K562 (cell line): Measurements from ENCODE around the gene C1orf94. TPM values are rescaled to one million over a fixed set of nuclear protein-coding genes. Genes with fewer than 3 reads are reported as not detected.

ENCODE experiments used
- ATAC-seq: fragments of 200-7000 bp; cut with Tn5 transposase; 3 replicates; pipeline ENCODE4 v1.9.1; 2020; ENCODE audit warnings: moderate library complexity
- BruUV-seq: library from RNA; stranded (reverse); fragments of 400-500 nt; replicated peaks from 2 replicates; lab custom pipeline; 2021; lab: Mats Ljungman, UMichigan
- CTCF ChIA-PET: fragments of 300-600 bp; formaldehyde crosslinking; extraction: SDS; loops from one replicate; lab custom pipeline; 2021; ENCODE audit warnings: low intra/inter-chr PET ratio; lab: Yijun Ruan, JAX
- POLR2A ChIA-PET: fragments of 300-600, 350-650 bp; sonication (Branson Sonifier 250); formaldehyde crosslinking; extraction: SDS; loops from one replicate; lab custom pipeline; 2021; ENCODE audit warnings: antibody characterized with exemption, inconsistent platforms; lab: Yijun Ruan, JAX
- DNase-seq, 4 experiments: peaks; one replicate each; pipeline versions ENCODE4 v3.0.0 to v3.0.0-alpha.2; 2011 to 2018; ENCODE audit warnings: low spot score in 3 of 4, mixed read lengths in 3 of 4; ENCODE audit errors: extremely low read depth in 1 of 4
- FAIRE-seq: peaks from 2 replicates; lab custom pipeline; 2011; peaks lifted over from hg19 to GRCh38; lab: Jason Lieb, UNC
- H2AFZ ChIP-seq: 2 replicates; pipeline ENCODE4 v1.6.0; 2011; ENCODE audit warnings: low read depth, low read length, control low read depth, inconsistent platforms
- H3K27ac ChIP-seq: fragments of 200-600 bp; 3 replicates; pipeline ENCODE4 v1.8.0; 2011; ENCODE audit warnings: low read depth, mild to moderate bottlenecking, control low read depth, inconsistent platforms, low read length, moderate library complexity, mixed read lengths; ENCODE audit errors: extremely low read depth
- H3K27me3 ChIP-seq, 2 experiments: fragments of 300-600 bp in 1 of 2; 2 replicates in 1 of 2; 3 replicates in 1 of 2; pipeline versions ENCODE4 v1.6.0 to v1.8.0; 2011; ENCODE audit warnings: inconsistent platforms in 2 of 2, low read length in 2 of 2, mild to moderate bottlenecking in 1 of 2, mixed read lengths in 1 of 2, moderate library complexity in 1 of 2; ENCODE audit not compliant: control insufficient read depth in 2 of 2, insufficient read depth in 2 of 2
- H3K36me3 ChIP-seq: fragments of 300-600 bp; 3 replicates; pipeline ENCODE4 v1.8.0; 2011; ENCODE audit warnings: mild to moderate bottlenecking, low read length, inconsistent platforms; ENCODE audit not compliant: control insufficient read depth, insufficient read depth
- H3K4me1 ChIP-seq, 2 experiments: fragments of 200-600 bp in 1 of 2; replicated peaks in 1 of 2; 2 replicates in 1 of 2; 3 replicates in 1 of 2; pipeline versions ENCODE4 v1.5.1 to v1.8.0; 2011; ENCODE audit warnings: inconsistent platforms in 2 of 2, low read length in 2 of 2, mild to moderate bottlenecking in 1 of 2, mixed read lengths in 1 of 2, moderate library complexity in 1 of 2; ENCODE audit not compliant: control insufficient read depth in 2 of 2, insufficient read depth in 2 of 2
- H3K4me2 ChIP-seq: 2 replicates; pipeline ENCODE4 v1.6.1; 2011; ENCODE audit warnings: low read length, control low read depth, inconsistent platforms, mixed read lengths; ENCODE audit not compliant: insufficient read depth
- H3K4me3 ChIP-seq: fragments of 200-600 bp; sonication (generic), shearing (Covaris generic); 2 replicates; pipeline ENCODE4 v1.5.1; 2016; ENCODE audit warnings: control low read depth, inconsistent platforms
- H3K79me2 ChIP-seq: fragments of 200-600 bp; 3 replicates; pipeline ENCODE4 v1.8.0; 2011; ENCODE audit warnings: low read length, inconsistent platforms; ENCODE audit not compliant: control insufficient read depth, insufficient read depth
- H3K9ac ChIP-seq, 2 experiments: 2 replicates each; pipeline versions ENCODE4 v1.6.0 to v1.6.1; 2011; ENCODE audit warnings: low read depth in 2 of 2, low read length in 2 of 2, control low read depth in 1 of 2, inconsistent platforms in 1 of 2, mild to moderate bottlenecking in 1 of 2, mixed read lengths in 1 of 2; ENCODE audit not compliant: insufficient read depth in 1 of 2
- H3K9me1 ChIP-seq: one replicate; pipeline ENCODE4 v1.6.0; 2011; ENCODE audit warnings: inconsistent platforms, mild to moderate bottlenecking, low read length, moderate library complexity; ENCODE audit not compliant: control insufficient read depth, insufficient read depth
- H3K9me3 ChIP-seq: replicated peaks from 2 replicates; pipeline ENCODE4 v1.5.1; 2011; ENCODE audit warnings: low read depth, low read length, inconsistent platforms; ENCODE audit not compliant: control insufficient read depth, insufficient read depth
- H4K20me1 ChIP-seq: replicated peaks from 2 replicates; pipeline ENCODE4 v1.6.1; 2011; ENCODE audit warnings: low read length, inconsistent platforms, mixed read lengths; ENCODE audit not compliant: control insufficient read depth, insufficient read depth
- MAFF ChIP-seq: IDR thresholded peaks from 2 replicates; pipeline ENCODE4 v1.6.1; 2012; ENCODE audit warnings: low read length, improper control_type of control experiment
- NFYB ChIP-seq: IDR thresholded peaks from 2 replicates; pipeline ENCODE4 v1.6.1; 2011; ENCODE audit warnings: mild to moderate bottlenecking, moderate library complexity; ENCODE audit not compliant: insufficient read length; ENCODE audit errors: extremely low read depth
- POLR2AphosphoS2 ChIP-seq: IDR thresholded peaks from 2 replicates; pipeline ENCODE4 v1.6.1; 2012; ENCODE audit warnings: low read length, improper control_type of control experiment
- RAD51 ChIP-seq: fragments of 450-650 bp; IDR thresholded peaks from 2 replicates; pipeline ENCODE4 v1.7.1; 2016; ENCODE audit warnings: low read depth, mild to moderate bottlenecking, borderline replicate concordance
- ZNF561 ChIP-seq: fragments of 450-650 bp; formaldehyde crosslinking; conservative IDR thresholded peaks from 2 replicates; pipeline ENCODE4 v1.4.0; 2020; ENCODE audit warnings: mild to moderate bottlenecking, moderate library complexity
- WGBS: fragments of 100-300 bp; shearing (Covaris generic); methylation state at CpG from one replicate; pipeline ENCODE4 v1.1.6; 2016; ENCODE audit warnings: low coverage, mixed read lengths; ENCODE audit not compliant: insufficient coverage; ENCODE audit errors: missing lambda C conversion rate; 5-methylcytosine and 5-hydroxymethylcytosine counted together
- in situ Hi-C: fragments of 300-500 bp; cut with MboI; formaldehyde crosslinking; loops from 4 replicates; pipeline ENCODE4 v1.15.0; 2018; ENCODE audit warnings: inconsistent platforms, mixed read lengths
- intact Hi-C: fragments of 100-400 bp; cut with micrococcal nuclease; formaldehyde crosslinking; loops from 2 replicates; pipeline ENCODE4 v1.14.2; 2022
- polyA plus RNA-seq, 8 experiments: library from polyadenylated mRNA; depleted of rRNA in 4 of 8; stranded (reverse) in 5 of 8; unstranded in 3 of 8; fragments of >200 nt; fragmentation: Nextera tagmentation in 2 of 8; fragmentation: Illumina TruSeq in 1 of 8; extraction: Ambion mirVana in 2 of 8; extraction: Trizol in 1 of 8; gene quantifications; 2 replicates each; pipeline versions ENCODE4 v1.2.1 to v1.2.3, GENCODE V29; 2011 to 2014; ENCODE audit warnings: inconsistent platforms in 1 of 8, missing spikeins in 1 of 8
- total RNA-seq, 7 experiments: library from RNA; depleted of rRNA in 6 of 7; stranded (reverse); fragments of >200 nt in 6 of 7; fragmentation: Illumina TruSeq in 2 of 7; extraction: Trizol in 2 of 7; gene quantifications; 2 replicates each; pipeline versions ENCODE4 v1.2.1 to v1.2.3, GENCODE V29; 2011 to 2021; ENCODE audit warnings: low replicate concordance in 1 of 7
- TF ChIP-seq, protein P1 (sequence below): fragments of 200-800 bp; sonication (Bioruptor generic); IDR thresholded peaks from 2 replicates; pipeline ENCODE4 v1.6.1; 2017; ENCODE audit warnings: missing genetic modification characterization, missing compliant biosample characterization
- TF ChIP-seq, protein P2 (sequence below): sonication (generic); formaldehyde crosslinking; IDR thresholded peaks from 2 replicates; pipeline ENCODE4 v1.9.0; 2022; ENCODE audit warnings: mild to moderate bottlenecking, missing genetic modification reagents
- TF ChIP-seq, protein P3 (sequence below): sonication (generic); formaldehyde crosslinking; IDR thresholded peaks from 2 replicates; pipeline ENCODE4 v1.5.0; 2020; ENCODE audit warnings: missing genetic modification reagents
- TF ChIP-seq, protein P4 (sequence below): fragments of 200-800 bp; sonication (Bioruptor generic); IDR thresholded peaks from 2 replicates; pipeline ENCODE4 v1.6.1; 2017; ENCODE audit warnings: missing genetic modification characterization, missing compliant biosample characterization

The C1orf94 gene
- total and polyA plus RNA-seq, 9 of the 15 experiments (the other 6 are each of a cell fraction or from before 2014, with no cell fraction given): not detected

DNA sequence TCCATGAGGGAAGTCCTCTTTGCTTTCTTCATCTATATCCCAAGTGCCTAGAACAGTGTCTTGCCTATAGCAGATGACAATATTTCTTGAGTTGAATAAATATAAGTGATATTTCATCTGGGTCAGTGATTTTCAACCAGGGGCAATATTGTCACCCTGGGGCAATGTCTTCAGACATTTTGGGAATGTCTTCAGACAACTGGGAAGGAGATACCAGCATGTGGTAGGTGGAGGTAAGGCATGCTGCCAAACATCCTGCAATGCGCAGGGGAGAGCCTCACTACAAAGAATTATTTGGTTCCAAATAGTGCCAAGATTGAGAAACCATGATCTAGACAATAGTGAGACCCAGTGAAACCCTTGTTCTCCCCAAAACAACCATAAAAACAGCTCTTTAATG lies 54.7 kb downstream of the C1orf94 start:
- ChIA-PET CTCF (no interaction called here), POLR2A (interaction anchor here (0.8 kb wide), 1 partner anchor 9 kb away, joined by 4 read pairs; no protein-coding TSS in a partner anchor)
- TF ChIP-seq ZNF561 (CRISPR knock-in tag): no peak
- no peak overlapping the region for H3K4me2 ChIP-seq
- H3K27ac ChIP-seq: no peak overlapping the region
- no peak overlapping the region for H2AFZ ChIP-seq
- H3K9me1 ChIP-seq: no peaks in the 10 kb centered on the region
- no peaks in the 10 kb centered on the region for H3K27me3 ChIP-seq
- H3K9ac ChIP-seq: no peak overlapping the region
- no peak overlapping the region for H3K4me3 ChIP-seq
- H4K20me1 ChIP-seq: no peaks in the 10 kb centered on the region
- BruUV-seq: no TSS peak
- no peaks in the 10 kb centered on the region for H3K4me1 ChIP-seq
- no peaks in the 10 kb centered on the region for H3K9me3 ChIP-seq
- in situ Hi-C loops: no loop called here
- H3K79me2 ChIP-seq: no peaks in the 10 kb centered on the region
- no peak for DNase-seq
- FAIRE-seq: no peak
- no peaks in the 10 kb centered on the region for H3K36me3 ChIP-seq
- WGBS: 0% methylated on average over 1 of the region's 1 CpG
- no peak for ATAC-seq
- intact Hi-C loops: no loop called here

DNA sequence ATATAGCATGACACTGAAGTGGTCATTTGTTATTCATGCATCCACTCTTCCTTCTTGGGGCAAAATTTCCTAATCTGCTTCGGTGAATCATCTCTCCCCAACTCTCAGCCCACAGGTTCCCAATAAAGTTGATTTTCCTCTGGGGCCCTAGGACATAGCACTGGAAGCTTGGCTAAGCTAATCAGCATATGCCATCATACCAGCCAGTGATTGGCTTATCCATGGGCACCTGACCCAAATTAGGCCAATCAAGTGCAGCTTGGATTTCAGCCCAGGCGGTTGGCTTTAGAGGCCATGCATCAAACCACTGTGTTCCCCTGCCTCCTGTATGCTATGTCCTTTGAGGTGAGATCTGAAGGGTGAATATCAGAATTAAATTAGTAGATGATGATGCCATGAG lies 58.9 kb downstream of the C1orf94 start:
- POLR2A ChIA-PET: no interaction called here
- in situ Hi-C loops (no loop called here), intact Hi-C loops (no loop called here)
- no peak overlapping the region for H3K4me3 ChIP-seq
- no peak overlapping the region for H3K27ac ChIP-seq
- no peaks in the 10 kb centered on the region for H3K9me1 ChIP-seq
- CTCF ChIA-PET: no interaction called here
- TF ChIP-seq NFYB (peak; percentile 8), POLR2AphosphoS2 (no peak), RAD51 (peak; percentile 20; the same call in 1 of the 2 replicates), MAFF (no peak)
- TF ChIP-seq, protein P1, sequence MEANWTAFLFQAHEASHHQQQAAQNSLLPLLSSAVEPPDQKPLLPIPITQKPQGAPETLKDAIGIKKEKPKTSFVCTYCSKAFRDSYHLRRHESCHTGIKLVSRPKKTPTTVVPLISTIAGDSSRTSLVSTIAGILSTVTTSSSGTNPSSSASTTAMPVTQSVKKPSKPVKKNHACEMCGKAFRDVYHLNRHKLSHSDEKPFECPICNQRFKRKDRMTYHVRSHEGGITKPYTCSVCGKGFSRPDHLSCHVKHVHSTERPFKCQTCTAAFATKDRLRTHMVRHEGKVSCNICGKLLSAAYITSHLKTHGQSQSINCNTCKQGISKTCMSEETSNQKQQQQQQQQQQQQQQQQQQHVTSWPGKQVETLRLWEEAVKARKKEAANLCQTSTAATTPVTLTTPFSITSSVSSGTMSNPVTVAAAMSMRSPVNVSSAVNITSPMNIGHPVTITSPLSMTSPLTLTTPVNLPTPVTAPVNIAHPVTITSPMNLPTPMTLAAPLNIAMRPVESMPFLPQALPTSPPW (CRISPR knock-in tag): no peak
- TF ChIP-seq, protein P2, sequence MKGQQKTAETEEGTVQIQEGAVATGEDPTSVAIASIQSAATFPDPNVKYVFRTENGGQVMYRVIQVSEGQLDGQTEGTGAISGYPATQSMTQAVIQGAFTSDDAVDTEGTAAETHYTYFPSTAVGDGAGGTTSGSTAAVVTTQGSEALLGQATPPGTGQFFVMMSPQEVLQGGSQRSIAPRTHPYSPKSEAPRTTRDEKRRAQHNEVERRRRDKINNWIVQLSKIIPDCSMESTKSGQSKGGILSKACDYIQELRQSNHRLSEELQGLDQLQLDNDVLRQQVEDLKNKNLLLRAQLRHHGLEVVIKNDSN (CRISPR knock-in tag): no peak
- TF ChIP-seq, protein P3, sequence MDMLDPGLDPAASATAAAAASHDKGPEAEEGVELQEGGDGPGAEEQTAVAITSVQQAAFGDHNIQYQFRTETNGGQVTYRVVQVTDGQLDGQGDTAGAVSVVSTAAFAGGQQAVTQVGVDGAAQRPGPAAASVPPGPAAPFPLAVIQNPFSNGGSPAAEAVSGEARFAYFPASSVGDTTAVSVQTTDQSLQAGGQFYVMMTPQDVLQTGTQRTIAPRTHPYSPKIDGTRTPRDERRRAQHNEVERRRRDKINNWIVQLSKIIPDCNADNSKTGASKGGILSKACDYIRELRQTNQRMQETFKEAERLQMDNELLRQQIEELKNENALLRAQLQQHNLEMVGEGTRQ (CRISPR knock-in tag): peak; percentile 65
- TF ChIP-seq, protein P4, sequence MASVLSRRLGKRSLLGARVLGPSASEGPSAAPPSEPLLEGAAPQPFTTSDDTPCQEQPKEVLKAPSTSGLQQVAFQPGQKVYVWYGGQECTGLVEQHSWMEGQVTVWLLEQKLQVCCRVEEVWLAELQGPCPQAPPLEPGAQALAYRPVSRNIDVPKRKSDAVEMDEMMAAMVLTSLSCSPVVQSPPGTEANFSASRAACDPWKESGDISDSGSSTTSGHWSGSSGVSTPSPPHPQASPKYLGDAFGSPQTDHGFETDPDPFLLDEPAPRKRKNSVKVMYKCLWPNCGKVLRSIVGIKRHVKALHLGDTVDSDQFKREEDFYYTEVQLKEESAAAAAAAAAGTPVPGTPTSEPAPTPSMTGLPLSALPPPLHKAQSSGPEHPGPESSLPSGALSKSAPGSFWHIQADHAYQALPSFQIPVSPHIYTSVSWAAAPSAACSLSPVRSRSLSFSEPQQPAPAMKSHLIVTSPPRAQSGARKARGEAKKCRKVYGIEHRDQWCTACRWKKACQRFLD: no peak
- H3K9me3 ChIP-seq: no peaks in the 10 kb centered on the region
- no peaks in the 10 kb centered on the region for H3K4me1 ChIP-seq
- no peak for FAIRE-seq
- 0% methylated on average over 2 of the region's 2 CpGs for WGBS
- DNase-seq: no peak
- no peak for ATAC-seq
- BruUV-seq: no TSS peak
- no peak overlapping the region for H3K9ac ChIP-seq
- no peaks in the 10 kb centered on the region for H4K20me1 ChIP-seq
- H2AFZ ChIP-seq: no peak overlapping the region
- no peaks in the 10 kb centered on the region for H3K36me3 ChIP-seq
- no peak overlapping the region for H3K4me2 ChIP-seq
- H3K27me3 ChIP-seq: no peaks in the 10 kb centered on the region
- no peaks in the 10 kb centered on the region for H3K79me2 ChIP-seq
